Astrocyte of the cerebellum (primary cell): Measurements from ENCODE around the gene DLG2.

Experiments used
- DNase-seq: peaks from one replicate; pipeline ENCODE4 v3.0.0-alpha.2; 2011; ENCODE audit warnings: low read depth
- H3K4me3 ChIP-seq: 2 replicates; pipeline ENCODE4 v1.5.1; 2011; ENCODE audit warnings: mild to moderate bottlenecking, low read depth, low read length, moderate library complexity
- in situ Hi-C: cut with HindIII; loops from 2 replicates; pipeline ENCODE4 v1.10.0; 2017; ENCODE audit warnings: low sequenced_read_pairs
- TF ChIP-seq, protein P1 (sequence below): IDR thresholded peaks from 2 replicates; pipeline ENCODE4 v1.5.1; 2012; ENCODE audit warnings: low read length, low read depth, moderate library complexity, mild to moderate bottlenecking; ENCODE audit errors: missing control alignments

DLG2 gene

GRCh38 chr11:85665733-85666132 is 38.6 kb upstream of the DLG2 start:
- no peak for DNase-seq
- no peak overlapping the region for H3K4me3 ChIP-seq
- in situ Hi-C loops, result no loop called here
- TF ChIP-seq, protein P1, sequence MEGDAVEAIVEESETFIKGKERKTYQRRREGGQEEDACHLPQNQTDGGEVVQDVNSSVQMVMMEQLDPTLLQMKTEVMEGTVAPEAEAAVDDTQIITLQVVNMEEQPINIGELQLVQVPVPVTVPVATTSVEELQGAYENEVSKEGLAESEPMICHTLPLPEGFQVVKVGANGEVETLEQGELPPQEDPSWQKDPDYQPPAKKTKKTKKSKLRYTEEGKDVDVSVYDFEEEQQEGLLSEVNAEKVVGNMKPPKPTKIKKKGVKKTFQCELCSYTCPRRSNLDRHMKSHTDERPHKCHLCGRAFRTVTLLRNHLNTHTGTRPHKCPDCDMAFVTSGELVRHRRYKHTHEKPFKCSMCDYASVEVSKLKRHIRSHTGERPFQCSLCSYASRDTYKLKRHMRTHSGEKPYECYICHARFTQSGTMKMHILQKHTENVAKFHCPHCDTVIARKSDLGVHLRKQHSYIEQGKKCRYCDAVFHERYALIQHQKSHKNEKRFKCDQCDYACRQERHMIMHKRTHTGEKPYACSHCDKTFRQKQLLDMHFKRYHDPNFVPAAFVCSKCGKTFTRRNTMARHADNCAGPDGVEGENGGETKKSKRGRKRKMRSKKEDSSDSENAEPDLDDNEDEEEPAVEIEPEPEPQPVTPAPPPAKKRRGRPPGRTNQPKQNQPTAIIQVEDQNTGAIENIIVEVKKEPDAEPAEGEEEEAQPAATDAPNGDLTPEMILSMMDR, result no peak

DNA sequence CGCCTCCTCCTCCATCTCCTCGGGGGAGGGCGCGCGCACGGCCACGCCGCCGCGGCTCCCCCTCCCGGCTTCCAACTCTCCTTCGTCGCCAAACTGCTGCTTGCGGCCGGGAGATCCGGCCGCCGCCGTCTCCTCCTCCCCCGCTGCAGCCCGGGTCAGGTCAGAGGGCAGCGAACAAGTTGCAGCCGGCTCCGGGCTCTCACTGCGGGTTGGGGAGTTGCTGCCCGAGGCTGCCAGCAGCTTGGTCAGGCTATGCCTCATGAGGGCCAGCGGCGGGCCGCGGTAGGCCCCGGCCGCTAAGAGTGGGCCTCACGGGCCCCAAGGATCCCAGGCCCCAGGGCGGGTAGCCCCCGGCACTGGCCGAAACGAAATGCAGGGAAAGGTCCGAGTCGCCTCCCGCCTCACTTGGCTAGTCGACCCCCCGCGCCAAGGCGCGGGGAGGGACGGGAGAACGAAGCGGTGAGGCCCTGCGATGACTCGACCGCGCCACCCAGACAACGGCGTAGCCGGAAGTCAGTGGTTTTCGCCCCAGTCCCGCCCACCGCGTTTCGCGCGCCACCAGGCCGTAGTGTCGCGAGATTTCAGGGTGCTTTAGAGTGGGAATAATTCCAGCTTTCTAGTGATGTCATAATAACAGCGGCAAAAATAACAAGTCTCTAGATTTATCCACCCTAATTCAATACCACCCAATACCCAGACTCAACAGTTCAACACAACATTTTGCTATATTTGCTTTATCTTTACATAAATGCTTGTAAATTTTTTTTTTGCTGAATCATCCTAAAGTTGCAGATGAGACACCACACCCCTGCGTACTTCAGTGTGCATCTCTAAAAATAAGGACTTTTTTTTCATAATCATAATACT is 37.7 kb upstream of the DLG2 start, which contains the start of gene CREBZF:
CREBZF (minus strand) TSS at position 515 of the 867 bp plus-strand sequence; CDS start at position 261, 254 bp downstream.
- H3K4me3 ChIP-seq, result peak within 1 kb of the TSS; percentile 79
- TF ChIP-seq, protein P1, result no peak
- peak; percentile 85 for DNase-seq
- in situ Hi-C loops, result no loop called here

- no peak for DNase-seq
- TF ChIP-seq, protein P1, result peak; percentile 36
- in situ Hi-C loops, result no loop called here
- peak overlapping the region; percentile 79 for H3K4me3 ChIP-seq
These were observed 36.8 kb upstream of the DLG2 start for GRCh38 chr11:85663753-85664614.

GRCh38 chr11:85663080-85663752 is 36.1 kb upstream of the DLG2 start:
- no peak for DNase-seq
- TF ChIP-seq, protein P1, result no peak
- in situ Hi-C loops, result no loop called here
- H3K4me3 ChIP-seq, result peak overlapping the region; percentile 79

DNA sequence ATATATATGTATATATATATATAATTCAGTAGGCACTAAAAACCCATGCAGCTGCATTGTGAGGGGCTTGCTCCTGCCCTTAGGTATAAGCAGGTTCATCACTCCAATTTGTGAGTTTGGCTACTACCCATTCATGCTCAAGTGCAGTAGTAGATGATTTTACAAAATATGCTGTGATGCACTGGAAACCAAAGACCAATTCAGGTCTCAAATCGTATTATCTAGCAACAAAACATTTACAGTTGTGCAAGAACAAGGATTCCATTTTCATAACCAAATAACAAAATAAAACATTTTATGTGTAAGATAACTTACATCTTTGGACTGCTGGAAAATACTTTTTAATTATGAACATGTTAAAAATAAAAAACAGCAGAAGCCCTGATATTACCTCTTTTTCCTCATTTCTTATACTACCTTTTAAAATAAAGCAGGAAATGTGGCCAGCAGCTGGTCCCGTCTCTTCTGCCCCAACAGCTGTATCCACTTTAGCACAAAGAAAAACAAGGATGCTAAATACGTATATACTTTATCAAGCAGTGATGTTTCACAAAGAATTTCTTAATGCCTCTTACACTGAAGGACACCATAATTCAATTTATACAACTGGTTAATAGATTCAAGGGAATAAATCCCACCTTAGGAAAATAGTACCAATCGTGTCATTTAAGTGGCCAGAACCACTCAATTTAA is 35.0 kb upstream of the DLG2 start:
- DNase-seq, result no peak
- TF ChIP-seq, protein P1, result no peak
- in situ Hi-C loops, result no loop called here
- peak overlapping the region; percentile 79 for H3K4me3 ChIP-seq

DNA sequence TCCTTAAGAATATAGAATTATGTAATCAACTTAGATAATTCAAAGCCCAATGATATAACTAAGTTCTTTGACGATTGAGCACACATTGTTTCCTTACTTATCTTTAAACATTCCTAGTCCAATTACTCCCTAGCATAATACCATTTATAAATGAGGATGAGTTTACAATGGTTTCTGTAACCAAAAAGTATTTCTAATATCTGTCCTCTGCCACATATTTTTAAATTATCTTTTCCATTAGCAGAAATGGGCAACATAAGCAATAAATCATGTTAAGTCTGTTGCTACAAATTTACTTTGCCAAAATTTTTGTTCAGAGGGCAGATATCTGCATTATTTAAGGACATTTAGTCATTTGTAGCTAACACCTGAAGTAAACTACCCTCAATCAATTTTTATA is 31.0 kb upstream of the DLG2 start:
- in situ Hi-C loops, result no loop called here
- DNase-seq, result no peak
- H3K4me3 ChIP-seq, result no peak overlapping the region
- TF ChIP-seq, protein P1, result no peak
